ENCODE measurements around the gene RUNX2.

DNA sequence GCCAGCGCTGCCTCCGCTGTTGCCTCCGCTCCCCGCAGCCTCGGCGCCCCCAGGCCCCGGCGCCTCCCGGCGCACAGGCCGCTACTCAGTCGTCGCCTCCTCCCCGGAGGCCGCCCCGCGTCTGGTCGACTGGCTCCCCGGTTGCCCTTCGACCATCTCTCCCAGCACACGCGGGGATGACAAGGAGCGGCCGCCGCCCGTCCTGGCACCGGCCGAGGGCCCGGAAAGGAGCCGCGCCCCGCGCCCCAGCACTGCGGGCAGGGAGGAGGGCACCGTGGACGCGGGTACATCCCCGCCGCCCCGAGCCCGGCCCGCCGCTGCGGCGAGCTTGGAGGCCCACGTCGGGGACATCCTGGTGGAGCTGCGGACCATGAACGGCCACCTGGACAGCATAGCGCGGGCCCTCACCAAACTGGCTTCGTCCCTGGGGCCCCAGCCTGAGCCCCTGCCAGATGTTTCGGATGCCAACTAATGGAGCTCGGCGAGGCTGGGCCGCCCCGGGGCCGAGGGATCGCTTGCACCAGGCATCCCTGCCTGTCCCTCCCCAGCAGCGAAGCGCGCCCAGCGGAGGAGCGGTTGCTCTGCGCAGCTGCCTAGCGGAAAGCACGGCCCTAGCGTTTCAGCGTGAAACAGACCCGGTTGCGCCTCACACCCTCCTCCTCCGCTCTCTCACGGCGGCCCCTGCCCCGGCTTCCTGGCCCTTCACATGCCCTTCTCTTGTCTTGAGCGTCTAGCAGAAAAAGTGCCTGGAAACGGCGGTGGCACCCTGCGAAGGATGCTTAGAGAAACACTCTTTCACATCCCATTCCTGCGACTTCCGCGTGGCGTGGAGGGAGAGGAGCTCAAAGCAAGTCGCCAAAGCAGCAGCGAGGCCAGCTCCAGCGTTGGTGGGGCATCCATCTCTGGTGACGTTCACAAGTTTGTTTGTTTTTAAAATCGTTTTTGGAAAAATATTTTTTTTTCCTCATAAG lies 335.4 kb downstream of the RUNX2 start:
- TF ChIP-seq, protein P1, sequence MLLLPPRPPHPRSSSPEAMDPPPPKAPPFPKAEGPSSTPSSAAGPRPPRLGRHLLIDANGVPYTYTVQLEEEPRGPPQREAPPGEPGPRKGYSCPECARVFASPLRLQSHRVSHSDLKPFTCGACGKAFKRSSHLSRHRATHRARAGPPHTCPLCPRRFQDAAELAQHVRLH (tag by site-specific recombination; IDR thresholded peaks at IDR 0.05) = no peak
- TF ChIP-seq, protein P2, sequence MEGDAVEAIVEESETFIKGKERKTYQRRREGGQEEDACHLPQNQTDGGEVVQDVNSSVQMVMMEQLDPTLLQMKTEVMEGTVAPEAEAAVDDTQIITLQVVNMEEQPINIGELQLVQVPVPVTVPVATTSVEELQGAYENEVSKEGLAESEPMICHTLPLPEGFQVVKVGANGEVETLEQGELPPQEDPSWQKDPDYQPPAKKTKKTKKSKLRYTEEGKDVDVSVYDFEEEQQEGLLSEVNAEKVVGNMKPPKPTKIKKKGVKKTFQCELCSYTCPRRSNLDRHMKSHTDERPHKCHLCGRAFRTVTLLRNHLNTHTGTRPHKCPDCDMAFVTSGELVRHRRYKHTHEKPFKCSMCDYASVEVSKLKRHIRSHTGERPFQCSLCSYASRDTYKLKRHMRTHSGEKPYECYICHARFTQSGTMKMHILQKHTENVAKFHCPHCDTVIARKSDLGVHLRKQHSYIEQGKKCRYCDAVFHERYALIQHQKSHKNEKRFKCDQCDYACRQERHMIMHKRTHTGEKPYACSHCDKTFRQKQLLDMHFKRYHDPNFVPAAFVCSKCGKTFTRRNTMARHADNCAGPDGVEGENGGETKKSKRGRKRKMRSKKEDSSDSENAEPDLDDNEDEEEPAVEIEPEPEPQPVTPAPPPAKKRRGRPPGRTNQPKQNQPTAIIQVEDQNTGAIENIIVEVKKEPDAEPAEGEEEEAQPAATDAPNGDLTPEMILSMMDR (tag by site-specific recombination; IDR thresholded peaks at IDR 0.05) = no peak
- TF ChIP-seq ZNF837 (tag by site-specific recombination; IDR thresholded peaks at IDR 0.05) (no peak), ZFP37 (tag by site-specific recombination; IDR thresholded peaks at IDR 0.05) (no peak), ZNF155 (tag by site-specific recombination; IDR thresholded peaks at IDR 0.05) (no peak), ZNF560 (tag by site-specific recombination; IDR thresholded peaks at IDR 0.05; ENCODE audit: borderline replicate concordance) (no peak)
- TF ChIP-seq, protein P3, sequence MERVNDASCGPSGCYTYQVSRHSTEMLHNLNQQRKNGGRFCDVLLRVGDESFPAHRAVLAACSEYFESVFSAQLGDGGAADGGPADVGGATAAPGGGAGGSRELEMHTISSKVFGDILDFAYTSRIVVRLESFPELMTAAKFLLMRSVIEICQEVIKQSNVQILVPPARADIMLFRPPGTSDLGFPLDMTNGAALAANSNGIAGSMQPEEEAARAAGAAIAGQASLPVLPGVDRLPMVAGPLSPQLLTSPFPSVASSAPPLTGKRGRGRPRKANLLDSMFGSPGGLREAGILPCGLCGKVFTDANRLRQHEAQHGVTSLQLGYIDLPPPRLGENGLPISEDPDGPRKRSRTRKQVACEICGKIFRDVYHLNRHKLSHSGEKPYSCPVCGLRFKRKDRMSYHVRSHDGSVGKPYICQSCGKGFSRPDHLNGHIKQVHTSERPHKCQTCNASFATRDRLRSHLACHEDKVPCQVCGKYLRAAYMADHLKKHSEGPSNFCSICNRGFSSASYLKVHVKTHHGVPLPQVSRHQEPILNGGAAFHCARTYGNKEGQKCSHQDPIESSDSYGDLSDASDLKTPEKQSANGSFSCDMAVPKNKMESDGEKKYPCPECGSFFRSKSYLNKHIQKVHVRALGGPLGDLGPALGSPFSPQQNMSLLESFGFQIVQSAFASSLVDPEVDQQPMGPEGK (tag by site-specific recombination; IDR thresholded peaks at IDR 0.05) = no peak
- TF ChIP-seq, protein P4, sequence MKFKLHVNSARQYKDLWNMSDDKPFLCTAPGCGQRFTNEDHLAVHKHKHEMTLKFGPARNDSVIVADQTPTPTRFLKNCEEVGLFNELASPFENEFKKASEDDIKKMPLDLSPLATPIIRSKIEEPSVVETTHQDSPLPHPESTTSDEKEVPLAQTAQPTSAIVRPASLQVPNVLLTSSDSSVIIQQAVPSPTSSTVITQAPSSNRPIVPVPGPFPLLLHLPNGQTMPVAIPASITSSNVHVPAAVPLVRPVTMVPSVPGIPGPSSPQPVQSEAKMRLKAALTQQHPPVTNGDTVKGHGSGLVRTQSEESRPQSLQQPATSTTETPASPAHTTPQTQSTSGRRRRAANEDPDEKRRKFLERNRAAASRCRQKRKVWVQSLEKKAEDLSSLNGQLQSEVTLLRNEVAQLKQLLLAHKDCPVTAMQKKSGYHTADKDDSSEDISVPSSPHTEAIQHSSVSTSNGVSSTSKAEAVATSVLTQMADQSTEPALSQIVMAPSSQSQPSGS (tag by site-specific recombination; IDR thresholded peaks at IDR 0.05; ENCODE audit: low read depth) = no peak
